H1 (cell line): ENCODE data around the gene ITPKB.

Source experiments
- CHD1 ChIP-seq: IDR thresholded peaks from 2 replicates; pipeline ENCODE4 v1.6.1; 2012; ENCODE audit warnings: low read depth, low read length, improper control_type of control experiment
- EP300 ChIP-seq, 2 experiments: IDR thresholded peaks; 1 replicate in 1 of 2; 2 replicates in 1 of 2; pipeline ENCODE4 v1.6.1; 2011 to 2012; ENCODE audit warnings: low read depth in 2 of 2, low read length in 2 of 2, mild to moderate bottlenecking in 2 of 2, borderline replicate concordance in 1 of 2, inconsistent platforms in 1 of 2, moderate library complexity in 1 of 2
- POLR2A ChIP-seq, 2 experiments: IDR thresholded peaks; 1 replicate in 1 of 2; 2 replicates in 1 of 2; pipeline ENCODE4 v1.6.1; 2011; ENCODE audit warnings: low read depth in 2 of 2, low read length in 2 of 2, mild to moderate bottlenecking in 2 of 2; ENCODE audit errors: control extremely low read depth in 1 of 2
- RAD21 ChIP-seq, 2 experiments: IDR thresholded peaks in 1 of 2; conservative IDR thresholded peaks in 1 of 2; 2 replicates each; pipeline ENCODE4 v1.6.1; 2011; ENCODE audit warnings: low read depth in 2 of 2, low read length in 2 of 2, improper control_type of control experiment in 1 of 2, inconsistent platforms in 1 of 2, mild to moderate bottlenecking in 1 of 2, moderate library complexity in 1 of 2
- USF2 ChIP-seq: IDR thresholded peaks from 2 replicates; pipeline ENCODE4 v1.6.1; 2011; ENCODE audit warnings: low read length, improper control_type of control experiment
- ZNF274 ChIP-seq: IDR thresholded peaks from 2 replicates; pipeline ENCODE4 v1.7.0; 2012; ENCODE audit warnings: low read length, borderline replicate concordance; ENCODE audit errors: extremely low read depth
- TF ChIP-seq, protein P1 (sequence below), 3 experiments: IDR thresholded peaks; 1 replicate in 2 of 3; 2 replicates in 1 of 3; pipeline versions ENCODE4 v1.5.1 to v1.6.1; 2011; ENCODE audit warnings: low read length in 3 of 3, mild to moderate bottlenecking in 3 of 3, inconsistent platforms in 2 of 3, low read depth in 1 of 3, moderate library complexity in 1 of 3; ENCODE audit not compliant: insufficient read depth in 1 of 3; ENCODE audit errors: control extremely low read depth in 1 of 3

GRCh38 chr1:226649244-226649643, 89.8 kb downstream of the ITPKB start:
- TF ChIP-seq, protein P1, sequence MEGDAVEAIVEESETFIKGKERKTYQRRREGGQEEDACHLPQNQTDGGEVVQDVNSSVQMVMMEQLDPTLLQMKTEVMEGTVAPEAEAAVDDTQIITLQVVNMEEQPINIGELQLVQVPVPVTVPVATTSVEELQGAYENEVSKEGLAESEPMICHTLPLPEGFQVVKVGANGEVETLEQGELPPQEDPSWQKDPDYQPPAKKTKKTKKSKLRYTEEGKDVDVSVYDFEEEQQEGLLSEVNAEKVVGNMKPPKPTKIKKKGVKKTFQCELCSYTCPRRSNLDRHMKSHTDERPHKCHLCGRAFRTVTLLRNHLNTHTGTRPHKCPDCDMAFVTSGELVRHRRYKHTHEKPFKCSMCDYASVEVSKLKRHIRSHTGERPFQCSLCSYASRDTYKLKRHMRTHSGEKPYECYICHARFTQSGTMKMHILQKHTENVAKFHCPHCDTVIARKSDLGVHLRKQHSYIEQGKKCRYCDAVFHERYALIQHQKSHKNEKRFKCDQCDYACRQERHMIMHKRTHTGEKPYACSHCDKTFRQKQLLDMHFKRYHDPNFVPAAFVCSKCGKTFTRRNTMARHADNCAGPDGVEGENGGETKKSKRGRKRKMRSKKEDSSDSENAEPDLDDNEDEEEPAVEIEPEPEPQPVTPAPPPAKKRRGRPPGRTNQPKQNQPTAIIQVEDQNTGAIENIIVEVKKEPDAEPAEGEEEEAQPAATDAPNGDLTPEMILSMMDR (IDR thresholded peaks at IDR 0.05; ENCODE audit: control extremely low read depth in 1 of 3, insufficient read depth in 1 of 3, low read depth in 1 of 3, low read length in 3 of 3), result no peak
- TF ChIP-seq CHD1 (no peak), RAD21 (IDR thresholded peaks at IDR 0.05 in 1 of 2, conservative IDR thresholded peaks at IDR 0.05 in 1 of 2; ENCODE audit: low read depth in 2 of 2, low read length in 2 of 2) (no peak), ZNF274 (no peak), EP300 (IDR thresholded peaks at IDR 0.05; ENCODE audit: borderline replicate concordance in 1 of 2, low read depth in 2 of 2, low read length in 2 of 2) (no peak), POLR2A (IDR thresholded peaks at IDR 0.05; ENCODE audit: control extremely low read depth in 1 of 2, low read depth in 2 of 2, low read length in 2 of 2) (no peak), USF2 (no peak)
